GM23248 (cell line): ENCODE results near the gene MTCL1. TPM values are rescaled to one million over a fixed set of nuclear protein-coding genes. Genes with fewer than 3 reads are reported as not detected.

Experiments
- DNase-seq: peaks from one replicate; pipeline ENCODE4 v3.0.0-alpha.2; 2015
- H2AFZ ChIP-seq: fragments of 200-600 bp; sonication (generic); 2 replicates; pipeline ENCODE4 v1.6.1; 2016; ENCODE audit warnings: antibody characterized with exemption
- H3F3A ChIP-seq: fragments of 200-600 bp; sonication (generic); 2 replicates; pipeline ENCODE4 v1.6.1; 2016; ENCODE audit warnings: mild to moderate bottlenecking, antibody characterized with exemption, mixed run types; ENCODE audit not compliant: insufficient read depth
- H3K27ac ChIP-seq: fragments of 200-600 bp; sonication (generic); 2 replicates; pipeline ENCODE4 v1.5.1; 2016; ENCODE audit warnings: mild to moderate bottlenecking
- H3K27me3 ChIP-seq: fragments of 200-600 bp; sonication (generic); replicated peaks from 2 replicates; pipeline ENCODE4 v1.6.1; 2016; ENCODE audit warnings: mild to moderate bottlenecking; ENCODE audit not compliant: insufficient read depth
- H3K36me3 ChIP-seq: fragments of 200-600 bp; sonication (generic); 2 replicates; pipeline ENCODE4 v1.6.1; 2016; ENCODE audit warnings: low read depth, mild to moderate bottlenecking
- H3K4me1 ChIP-seq: fragments of 200-600 bp; sonication (generic); 2 replicates; pipeline ENCODE4 v1.6.1; 2016; ENCODE audit warnings: mild to moderate bottlenecking; ENCODE audit not compliant: insufficient read depth
- H3K4me2 ChIP-seq: fragments of 200-600 bp; sonication (generic); one replicate; pipeline ENCODE4 v1.6.1; 2016; ENCODE audit warnings: mild to moderate bottlenecking; ENCODE audit not compliant: unreplicated experiment
- H3K4me3 ChIP-seq: fragments of 200-600 bp; sonication (generic); 2 replicates; pipeline ENCODE4 v1.5.1; 2016; ENCODE audit warnings: mild to moderate bottlenecking
- H3K79me2 ChIP-seq: fragments of 200-600 bp; sonication (generic); 2 replicates; pipeline ENCODE4 v1.6.1; 2016; ENCODE audit warnings: mild to moderate bottlenecking; ENCODE audit not compliant: insufficient read depth
- H3K9ac ChIP-seq: fragments of 200-600 bp; sonication (generic); 2 replicates; pipeline ENCODE4 v1.6.1; 2016; ENCODE audit warnings: mild to moderate bottlenecking
- H3K9me2 ChIP-seq: fragments of 200-600 bp; sonication (generic); 2 replicates; pipeline ENCODE4 v1.6.1; 2016; ENCODE audit warnings: mixed run types, mild to moderate bottlenecking, moderate library complexity; ENCODE audit not compliant: insufficient read depth
- H3K9me3 ChIP-seq: fragments of 200-600 bp; sonication (generic); one replicate; pipeline ENCODE4 v1.6.1; 2017; ENCODE audit warnings: low read depth
- H4K20me1 ChIP-seq: fragments of 200-600 bp; sonication (generic); 2 replicates; pipeline ENCODE4 v1.6.0; 2016; ENCODE audit not compliant: insufficient read depth
- EZH2 ChIP-seq: fragments of 200-600 bp; sonication (generic); IDR thresholded peaks from 2 replicates; pipeline ENCODE4 v1.6.1; 2018; ENCODE audit warnings: antibody characterized with exemption, mild to moderate bottlenecking; ENCODE audit not compliant: insufficient read depth, poor library complexity, severe bottlenecking
- EZH2phosphoT487 ChIP-seq: fragments of 200-600 bp; sonication (generic); IDR thresholded peaks from 2 replicates; pipeline ENCODE4 v1.6.1; 2018; ENCODE audit warnings: antibody characterized with exemption, moderate library complexity, mild to moderate bottlenecking, low read depth; ENCODE audit not compliant: insufficient read depth
- WGBS, 2 experiments: methylation state at CpG; one replicate each; pipeline ENCODE4 v1.1.6; 2015 to 2017; ENCODE audit warnings: low lambda C conversion rate in 2 of 2, low coverage in 1 of 2; ENCODE audit errors: missing lambda C conversion rate in 2 of 2; 5-methylcytosine and 5-hydroxymethylcytosine counted together
- in situ Hi-C: fragments of 300-500 bp; cut with MboI; formaldehyde crosslinking; loops from 2 replicates; pipeline ENCODE4 v1.15.0; 2020
- polyA plus RNA-seq: library from polyadenylated mRNA; unstranded; fragments of >200 nt; fragmentation: Nextera tagmentation; extraction: Ambion mirVana; gene quantifications from 2 replicates; pipeline ENCODE4 v1.2.1, GENCODE V29; 2016
- total RNA-seq: library from RNA; depleted of rRNA; stranded (reverse); fragments of >200 nt; shearing (Covaris generic); gene quantifications from 2 replicates; pipeline ENCODE4 v1.2.3, GENCODE V29; 2014

The MTCL1 gene
- total and polyA plus RNA-seq, 2 experiments from 2014 or later = 10.3 to 36.9 TPM

DNA sequence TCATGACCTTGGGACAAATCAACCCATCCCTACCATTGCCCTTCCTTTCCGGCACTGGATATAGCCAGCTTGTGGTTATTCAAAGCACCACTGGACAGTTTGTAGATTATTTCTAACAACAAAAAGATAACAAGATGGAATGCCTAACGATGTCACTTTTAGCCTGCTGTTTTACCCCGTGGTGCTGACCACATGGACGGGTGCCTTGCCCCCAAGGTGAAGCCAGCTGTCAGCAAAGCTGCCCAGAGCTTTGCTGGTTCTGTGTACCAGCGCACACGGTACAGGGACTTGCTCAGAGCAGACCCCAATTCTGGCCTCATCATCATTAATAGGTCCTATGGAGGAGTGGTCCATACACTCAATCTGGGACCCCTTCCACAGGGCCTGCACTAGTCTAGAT lies 118.2 kb downstream of the MTCL1 start:
- H3K27ac ChIP-seq = no peak overlapping the region
- H3K9me2 ChIP-seq = no peaks in the 10 kb centered on the region
- H3K9ac ChIP-seq = no peak overlapping the region
- 91 to 92% methylated on average over 6 of the region's 6 CpGs for WGBS, 2 experiments
- no peak overlapping the region for H3K4me2 ChIP-seq
- H3K36me3 ChIP-seq = peaks cover 79% of the 10 kb centered on the region
- H3K9me3 ChIP-seq = no peaks in the 10 kb centered on the region
- H4K20me1 ChIP-seq = no peaks in the 10 kb centered on the region
- no peaks in the 10 kb centered on the region for H3K27me3 ChIP-seq
- in situ Hi-C loops = no loop called here
- no peaks in the 10 kb centered on the region for H3K79me2 ChIP-seq
- H2AFZ ChIP-seq = no peak overlapping the region
- no peak overlapping the region for H3K4me3 ChIP-seq
- H3K4me1 ChIP-seq = no peaks in the 10 kb centered on the region
- TF ChIP-seq EZH2phosphoT487 = no peak
- TF ChIP-seq EZH2 = no peak
- no peaks in the 10 kb centered on the region for H3F3A ChIP-seq
- no peak for DNase-seq

DNA sequence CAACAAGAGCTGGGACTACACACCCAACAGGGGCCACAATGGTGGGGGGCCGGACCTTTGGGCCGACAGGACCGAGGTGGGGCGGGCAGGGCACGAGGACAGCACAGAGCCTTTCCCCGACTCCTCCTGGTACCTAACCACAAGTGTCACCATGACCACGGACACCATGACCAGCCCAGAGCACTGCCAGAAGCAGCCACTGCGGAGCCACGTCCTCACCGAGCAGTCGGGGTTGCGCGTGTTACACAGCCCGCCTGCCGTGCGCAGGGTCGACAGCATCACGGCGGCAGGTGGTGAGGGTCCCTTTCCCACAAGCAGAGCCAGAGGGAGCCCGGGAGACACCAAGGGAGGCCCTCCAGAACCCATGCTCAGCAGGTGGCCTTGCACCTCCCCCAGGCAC lies 119.5 kb downstream of the MTCL1 start:
- no peak overlapping the region for H3K27ac ChIP-seq
- no peak overlapping the region for H3K4me2 ChIP-seq
- no peaks in the 10 kb centered on the region for H3K9me2 ChIP-seq
- H3K79me2 ChIP-seq = no peaks in the 10 kb centered on the region
- H2AFZ ChIP-seq = no peak overlapping the region
- 95 to 97% methylated on average over 19 to 20 of the region's 20 CpGs for WGBS, 2 experiments
- no peaks in the 10 kb centered on the region for H4K20me1 ChIP-seq
- H3K9me3 ChIP-seq = no peaks in the 10 kb centered on the region
- H3K36me3 ChIP-seq = peaks cover 69% of the 10 kb centered on the region
- no peaks in the 10 kb centered on the region for H3F3A ChIP-seq
- H3K9ac ChIP-seq = no peak overlapping the region
- no peaks in the 10 kb centered on the region for H3K4me1 ChIP-seq
- no peaks in the 10 kb centered on the region for H3K27me3 ChIP-seq
- H3K4me3 ChIP-seq = no peak overlapping the region
- DNase-seq = no peak
- in situ Hi-C loops = no loop called here
- TF ChIP-seq EZH2phosphoT487 (no peak), EZH2 (no peak)

DNA sequence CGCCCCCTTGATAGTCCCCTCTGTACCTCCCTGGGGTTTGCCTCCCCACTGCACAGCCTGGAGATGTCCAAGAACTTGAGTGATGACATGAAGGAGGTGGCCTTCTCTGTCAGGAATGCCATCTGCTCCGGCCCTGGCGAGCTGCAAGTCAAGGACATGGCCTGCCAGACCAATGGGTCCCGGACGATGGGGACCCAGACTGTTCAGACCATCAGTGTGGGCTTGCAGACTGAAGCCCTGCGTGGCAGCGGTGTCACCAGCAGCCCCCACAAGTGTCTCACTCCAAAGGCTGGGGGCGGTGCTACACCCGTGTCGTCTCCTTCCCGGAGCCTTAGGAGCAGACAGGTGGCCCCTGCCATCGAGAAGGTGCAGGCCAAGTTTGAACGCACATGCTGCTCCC lies 119.9 kb downstream of the MTCL1 start:
- 96 to 97% methylated on average over 13 of the region's 13 CpGs for WGBS, 2 experiments
- in situ Hi-C loops = no loop called here
- Histone ChIP-seq H3K4me1 (no peaks in the 10 kb centered on the region), H3K4me2 (no peak overlapping the region), H3K9me3 (no peaks in the 10 kb centered on the region), H3K9ac (no peak overlapping the region), H3K9me2 (no peaks in the 10 kb centered on the region), H2AFZ (no peak overlapping the region), H3K36me3 (peaks cover 65% of the 10 kb centered on the region), H3K27ac (no peak overlapping the region), H4K20me1 (no peaks in the 10 kb centered on the region), H3K4me3 (no peak overlapping the region), H3K79me2 (no peaks in the 10 kb centered on the region), H3F3A (no peaks in the 10 kb centered on the region), H3K27me3 (no peaks in the 10 kb centered on the region)
- TF ChIP-seq EZH2 (no peak), EZH2phosphoT487 (no peak)
- DNase-seq = no peak

DNA sequence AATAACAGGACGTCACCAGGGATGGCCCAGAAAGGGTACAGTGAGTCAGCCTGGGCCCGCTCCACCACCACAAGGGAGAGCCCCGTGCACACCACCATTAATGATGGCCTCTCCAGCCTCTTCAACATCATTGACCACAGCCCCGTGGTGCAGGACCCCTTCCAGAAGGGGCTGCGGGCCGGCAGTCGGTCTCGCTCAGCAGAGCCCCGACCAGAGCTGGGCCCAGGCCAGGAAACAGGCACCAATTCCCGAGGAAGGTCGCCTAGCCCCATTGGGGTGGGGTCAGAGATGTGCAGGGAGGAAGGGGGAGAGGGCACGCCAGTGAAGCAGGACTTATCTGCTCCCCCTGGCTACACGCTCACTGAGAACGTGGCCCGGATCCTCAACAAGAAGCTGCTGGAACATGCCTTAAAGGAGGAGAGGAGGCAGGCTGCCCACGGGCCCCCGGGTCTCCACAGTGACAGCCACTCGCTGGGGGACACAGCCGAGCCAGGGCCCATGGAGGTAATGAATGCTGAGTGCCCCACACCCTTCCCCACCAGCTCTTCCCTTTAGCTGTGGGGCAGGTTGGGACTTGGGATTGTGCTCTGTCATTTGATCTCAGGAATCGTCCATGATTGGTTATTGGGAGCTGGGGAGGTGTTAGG lies 120.5 kb downstream of the MTCL1 start:
- no peaks in the 10 kb centered on the region for H3K9me2 ChIP-seq
- no peak overlapping the region for H2AFZ ChIP-seq
- no peak overlapping the region for H3K4me3 ChIP-seq
- TF ChIP-seq EZH2phosphoT487 (no peak), EZH2 (no peak)
- H3F3A ChIP-seq = no peaks in the 10 kb centered on the region
- in situ Hi-C loops = no loop called here
- H3K27ac ChIP-seq = no peak overlapping the region
- H3K79me2 ChIP-seq = no peaks in the 10 kb centered on the region
- H3K9ac ChIP-seq = no peak overlapping the region
- H3K9me3 ChIP-seq = no peaks in the 10 kb centered on the region
- H3K4me1 ChIP-seq = no peaks in the 10 kb centered on the region
- no peak overlapping the region for H3K4me2 ChIP-seq
- peaks cover 59% of the 10 kb centered on the region for H3K36me3 ChIP-seq
- no peaks in the 10 kb centered on the region for H4K20me1 ChIP-seq
- no peak for DNase-seq
- H3K27me3 ChIP-seq = no peaks in the 10 kb centered on the region
- WGBS, 2 experiments = 87% methylated on average over 17 to 20 of the region's 20 CpGs
